A549 treated with dexamethasone at 1 μM for 4 hours (cell line): Measurements from ENCODE around the gene TCEAL6. TPM values are rescaled to one million over a fixed set of nuclear protein-coding genes. Genes with fewer than 3 reads are reported as not detected.

Experiments
- total RNA-seq: library from RNA; stranded (reverse); fragments of 200-300 nt; extraction: Qiagen RNA extraction; gene quantifications from 5 replicates; pipeline ENCODE4 v1.2.3, GENCODE V29; 2022

Gene TCEAL6
- not detected in 5 replicates for total RNA-seq

DNA sequence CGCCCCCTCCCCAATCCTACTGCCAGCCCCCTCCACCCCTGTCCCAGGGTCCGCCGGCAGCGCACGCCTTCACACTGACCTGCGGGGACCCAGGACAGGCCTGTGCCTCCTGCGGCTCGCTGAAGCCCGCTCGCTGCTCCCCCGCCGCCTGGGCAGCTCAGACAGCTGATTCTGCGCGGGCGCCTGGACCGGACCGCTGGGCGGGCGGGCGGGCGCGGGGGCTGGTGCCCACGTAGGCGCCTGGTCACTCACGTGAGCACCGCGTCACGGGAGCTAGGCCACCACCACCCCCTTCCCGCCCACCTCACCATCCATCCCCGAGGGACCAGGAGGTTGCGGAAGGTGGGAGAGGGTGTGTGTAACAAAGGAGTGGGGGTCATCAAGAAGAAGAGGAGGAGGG, at the start of gene TCEAL6:
TCEAL6 (minus strand) TSS at position 208 of the 400 bp plus-strand sequence.

DNA sequence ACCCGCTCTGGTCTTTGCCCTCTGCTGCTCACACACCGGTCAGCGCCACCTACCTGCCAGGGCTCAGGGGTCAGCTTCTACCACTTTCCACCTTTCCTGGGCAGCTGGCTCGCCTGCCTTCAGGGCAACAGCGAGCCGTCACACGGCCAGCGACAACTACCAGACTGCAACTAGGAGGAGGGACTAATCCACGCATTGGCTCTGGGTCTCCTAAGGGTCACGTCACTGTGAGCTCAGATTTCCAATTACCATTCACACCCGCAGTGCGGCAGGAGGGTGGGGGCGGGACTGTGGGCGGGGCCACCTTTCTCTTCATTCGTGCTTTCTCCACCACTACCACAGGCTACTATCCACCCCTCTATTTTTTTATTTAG, 13.5 kb upstream of the TCEAL6 start, which contains the start of gene BEX5:
BEX5 (minus strand) TSS at position 172 of the 374 bp plus-strand sequence. CDS start 1,712 bp downstream, outside the sequence.

DNA sequence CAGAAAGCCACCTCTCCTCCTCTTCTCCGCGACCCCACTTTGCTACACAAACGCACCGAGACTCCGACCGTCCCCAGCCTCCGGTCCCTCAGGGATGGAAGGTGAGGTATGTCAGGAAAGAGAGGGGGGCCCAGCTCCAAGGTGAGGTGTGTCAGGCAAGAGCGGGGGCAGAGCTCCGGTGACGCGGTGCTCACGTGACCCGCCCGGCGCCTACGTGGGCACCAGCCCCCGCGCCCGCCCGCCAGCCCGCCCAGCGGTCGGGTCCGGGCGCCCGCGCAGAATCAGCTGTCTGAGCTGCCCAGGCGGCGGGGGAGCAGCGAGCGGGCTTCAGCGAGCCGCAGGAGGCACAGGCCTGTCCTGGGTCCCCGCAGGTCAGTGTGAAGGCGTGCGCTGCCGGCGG, 16.8 kb downstream of the TCEAL6 start, which contains the start of gene TCEAL2:
TCEAL2 (plus strand) TSS at position 244 of the 400 bp plus-strand sequence. CDS start 1,152 bp downstream, outside the sequence.

Other genes with a start within 250 kb of the TCEAL6 start
- 0.01 to 0.02 TPM in 2 of 5 replicates, not detected in the others for gene ZMAT1, start 210.5 kb downstream of the TCEAL6 start, total RNA-seq
- not detected in 5 replicates for gene TCEAL2, start 16.8 kb downstream of the TCEAL6 start, total RNA-seq
- not detected in 5 replicates for gene BEX5, start 13.5 kb upstream of the TCEAL6 start, total RNA-seq
- not detected in 5 replicates for gene TCP11X1, start 72.8 kb upstream of the TCEAL6 start, total RNA-seq
- gene NXF2, start 104.7 kb upstream of the TCEAL6 start, total RNA-seq, result 0.07 TPM in 1 of 5 replicates, not detected in the others